ENCODE measurements around the gene TFDP1.
A peak's percentile ranks its signal among the peaks of the same experiment; 100 is the strongest.

Gene TFDP1

GRCh38 chr13:113653264-113654174 is 69.0 kb downstream of the TFDP1 start:
- DNase-seq: peak; percentile 49

GRCh38 chr13:113654175-113654560 is 69.6 kb downstream of the TFDP1 start:
- no peak for DNase-seq

- no peak for DNase-seq
Observed at GRCh38 chr13:113654591-113655345, 70.2 kb downstream of the TFDP1 start.

- DNase-seq: no peak
Observed at GRCh38 chr13:113655346-113656002, 70.9 kb downstream of the TFDP1 start.

GRCh38 chr13:113656003-113656588 is 71.5 kb downstream of the TFDP1 start:
- no peak for DNase-seq

- no peak for DNase-seq
Observed at GRCh38 chr13:113656831-113657671, 72.5 kb downstream of the TFDP1 start.

- no peak for DNase-seq
Observed at GRCh38 chr13:113657851-113658741, 73.5 kb downstream of the TFDP1 start, which contains the start of gene ATP4B. Gene ATP4B, minus strand, starts transcription at chr13:113658198. Its CDS starts 54 bp downstream, at chr13:113658144.

- no peak for DNase-seq
Observed at GRCh38 chr13:113658836-113659235, 74.3 kb downstream of the TFDP1 start.

- DNase-seq: no peak
Observed at GRCh38 chr13:113659337-113659736, 74.8 kb downstream of the TFDP1 start.

- DNase-seq: no peak
Observed at GRCh38 chr13:113660066-113660465, 75.5 kb downstream of the TFDP1 start.

GRCh38 chr13:113661509-113661908 is 77.0 kb downstream of the TFDP1 start:
- DNase-seq: no peak

- no peak for DNase-seq
Observed at GRCh38 chr13:113663934-113664333, 79.4 kb downstream of the TFDP1 start.

- peak; percentile 59 for DNase-seq
Observed at GRCh38 chr13:113664751-113665596, 80.4 kb downstream of the TFDP1 start.

- DNase-seq: no peak
Observed at GRCh38 chr13:113665597-113666328, 81.2 kb downstream of the TFDP1 start.

- no peak for DNase-seq
Observed at GRCh38 chr13:113666329-113666670, 81.7 kb downstream of the TFDP1 start.

GRCh38 chr13:113666951-113667701 is 82.6 kb downstream of the TFDP1 start, which contains the start of gene GRK1:
Gene GRK1, plus strand, starts transcription at chr13:113667219. Its CDS starts 168 bp downstream, at chr13:113667387.
- DNase-seq: no peak

GRCh38 chr13:113667771-113668490 is 83.4 kb downstream of the TFDP1 start:
- DNase-seq: no peak

- DNase-seq: no peak
Observed at GRCh38 chr13:113668491-113668971, 84.0 kb downstream of the TFDP1 start.
